Esophagus squamous epithelium (tissue), 5 donors: ENCODE results near the gene KCND2. TPM values are rescaled to one million over a fixed set of nuclear protein-coding genes. Genes with fewer than 3 reads are reported as not detected.

Experiments used
- DNase-seq: peaks from one replicate; lab custom pipeline; 2025; lab: John Stamatoyannopoulos, UW
- H3K27ac ChIP-seq, 4 donors: fragments of 200-600 bp; sonication (generic); one replicate each; pipeline ENCODE4 v1.5.1; 2016 to 2019; ENCODE audit warnings: mild to moderate bottlenecking in 1 of 4
- H3K27me3 ChIP-seq, 4 donors: fragments of 200-600 bp; sonication (generic); 1 replicate in 3 of 4; 2 replicates in 1 of 4; pipeline versions ENCODE4 v1.5.1 to v1.6.0; 2017 to 2021; ENCODE audit warnings: antibody characterized with exemption in 1 of 4
- H3K36me3 ChIP-seq, 3 donors: fragments of 200-600 bp; sonication (generic); one replicate each; pipeline ENCODE4 v1.5.1; 2016 to 2019
- H3K4me1 ChIP-seq, 3 donors: fragments of 200-600 bp; sonication (generic); one replicate each; pipeline ENCODE4 v1.5.1; 2017 to 2019
- H3K4me3 ChIP-seq, 4 donors: fragments of 200-600 bp; sonication (generic); 1 replicate in 3 of 4; 2 replicates in 1 of 4; pipeline ENCODE4 v1.5.1; 2016 to 2019; ENCODE audit warnings: mild to moderate bottlenecking in 2 of 4, moderate library complexity in 1 of 4
- H3K9me3 ChIP-seq, 3 donors: fragments of 200-600 bp; sonication (generic); one replicate each; pipeline ENCODE4 v1.5.1; 2016 to 2019
- CTCF ChIP-seq, 6 experiments: fragments of 450-650 bp in 4 of 6; fragments of 200-600 bp in 2 of 6; sonication (generic) in 2 of 6; IDR thresholded peaks; one replicate each; pipeline ENCODE4 v1.5.1; 2016 to 2019; ENCODE audit warnings: antibody characterized with exemption in 6 of 6, mild to moderate bottlenecking in 4 of 6, moderate library complexity in 4 of 6
- POLR2A ChIP-seq, 4 donors: fragments of 450-650 bp; IDR thresholded peaks; one replicate each; pipeline ENCODE4 v1.6.1; 2017; ENCODE audit warnings: antibody characterized with exemption in 4 of 4, mild to moderate bottlenecking in 4 of 4, moderate library complexity in 3 of 4
- WGBS, 2 donors: methylation state at CpG; one replicate each; pipeline ENCODE4 v1.1.5; 2018; 5-methylcytosine and 5-hydroxymethylcytosine counted together
- intact Hi-C: fragments of 100-400 bp; cut with DNase I; formaldehyde crosslinking; loops from one replicate; pipeline ENCODE4 v1.15.0; 2022
- total RNA-seq, 4 donors: library from RNA; depleted of rRNA; stranded (reverse); fragments of >200 nt; gene quantifications; one replicate each; pipeline ENCODE4 v1.1.0, GENCODE V29; 2016
- donor health status: DM: yes; HTN: yes; CAD: no.

The KCND2 gene
- total RNA-seq, 4 donors from 2014 or later = 0.09 to 0.19 TPM; not detected in 2

- H3K9me3 ChIP-seq = no peaks in the 10 kb centered on the region
- H3K27ac ChIP-seq = no peak overlapping the region
- TF ChIP-seq POLR2A (IDR thresholded peaks at IDR 0.05) = no peak
- no peak for TF ChIP-seq CTCF (IDR thresholded peaks at IDR 0.05)
- no peak overlapping the region for H3K4me3 ChIP-seq
- WGBS, 2 donors = 58 to 61% methylated on average over 3 of the region's 3 CpGs
- no peaks in the 10 kb centered on the region for H3K36me3 ChIP-seq
- no peak for DNase-seq
- no peaks in the 10 kb centered on the region for H3K27me3 ChIP-seq
- intact Hi-C loops = no loop called here
- H3K4me1 ChIP-seq = no peaks in the 10 kb centered on the region
Observed at GRCh38 chr7:120703585-120704240, 430.7 kb downstream of the KCND2 start.

GRCh38 chr7:120709252-120709971 lies 436.4 kb downstream of the KCND2 start:
- TF ChIP-seq POLR2A (IDR thresholded peaks at IDR 0.05) (no peak), CTCF (IDR thresholded peaks at IDR 0.05) (no peak)

GRCh38 chr7:120709972-120710320 lies 437.0 kb downstream of the KCND2 start:
- no peak for DNase-seq
- intact Hi-C loops = no loop called here
- TF ChIP-seq CTCF (IDR thresholded peaks at IDR 0.05) (no peak), POLR2A (IDR thresholded peaks at IDR 0.05) (no peak)
- Histone ChIP-seq H3K36me3 (no peaks in the 10 kb centered on the region), H3K4me1 (no peaks in the 10 kb centered on the region), H3K4me3 (no peak overlapping the region), H3K27me3 (no peaks in the 10 kb centered on the region), H3K27ac (no peak overlapping the region), H3K9me3 (no peaks in the 10 kb centered on the region)
- 48 to 67% methylated on average over 1 of the region's 1 CpG for WGBS, 2 donors

More at GRCh38 chr7:120709252-120709971, 436.4 kb downstream of the KCND2 start:
- Histone ChIP-seq H3K36me3 (no peaks in the 10 kb centered on the region), H3K27ac (no peak overlapping the region), H3K27me3 (no peaks in the 10 kb centered on the region), H3K9me3 (no peaks in the 10 kb centered on the region), H3K4me3 (no peak overlapping the region), H3K4me1 (no peaks in the 10 kb centered on the region)
- WGBS, 2 donors = 59 to 71% methylated on average over 1 of the region's 1 CpG
- no peak for DNase-seq
- intact Hi-C loops = no loop called here

GRCh38 chr7:120714945-120715344 lies 442.0 kb downstream of the KCND2 start:
- WGBS, 2 donors = 22 to 52% methylated on average over 3 of the region's 3 CpGs
- no peak for DNase-seq
- TF ChIP-seq CTCF (IDR thresholded peaks at IDR 0.05) (no peak), POLR2A (IDR thresholded peaks at IDR 0.05) (no peak)

GRCh38 chr7:120716307-120716706 lies 443.3 kb downstream of the KCND2 start:
- no peak for TF ChIP-seq POLR2A (IDR thresholded peaks at IDR 0.05)
- no peak overlapping the region for H3K4me3 ChIP-seq

More at GRCh38 chr7:120714945-120715344, 442.0 kb downstream of the KCND2 start:
- intact Hi-C loops = no loop called here
- H3K27ac ChIP-seq = no peak overlapping the region
- no peaks in the 10 kb centered on the region for H3K9me3 ChIP-seq
- H3K4me1 ChIP-seq = no peaks in the 10 kb centered on the region
- H3K36me3 ChIP-seq = no peaks in the 10 kb centered on the region
- H3K4me3 ChIP-seq = no peak overlapping the region
- no peaks in the 10 kb centered on the region for H3K27me3 ChIP-seq

More at GRCh38 chr7:120716307-120716706, 443.3 kb downstream of the KCND2 start:
- Histone ChIP-seq H3K4me1 (no peaks in the 10 kb centered on the region), H3K36me3 (no peaks in the 10 kb centered on the region), H3K27me3 (no peaks in the 10 kb centered on the region), H3K27ac (no peak overlapping the region), H3K9me3 (no peaks in the 10 kb centered on the region)
- WGBS, 2 donors = 56 to 68% methylated on average over 2 of the region's 2 CpGs
- DNase-seq = no peak
- intact Hi-C loops = no loop called here
